OCI-M2 (cell line): ENCODE results near the gene METRN.

Source experiments
- DNase-seq: peaks from one replicate; lab custom pipeline; 2025; ENCODE audit not compliant: unreplicated experiment; lab: John Stamatoyannopoulos, UW

Gene METRN

GRCh38 chr16:722835-723633 lies 8.1 kb downstream of the METRN start:
- no peak for DNase-seq

GRCh38 chr16:723695-724094 lies 8.8 kb downstream of the METRN start:
- DNase-seq: no peak

GRCh38 chr16:724188-725040 lies 9.5 kb downstream of the METRN start:
- DNase-seq: no peak

GRCh38 chr16:725041-725376 lies 10.1 kb downstream of the METRN start:
- no peak for DNase-seq

- no peak for DNase-seq
Observed at GRCh38 chr16:725463-726187, 10.7 kb downstream of the METRN start.

- no peak for DNase-seq
Observed at GRCh38 chr16:726188-726437, 11.2 kb downstream of the METRN start.

- no peak for DNase-seq
Observed at GRCh38 chr16:726438-727290, 11.7 kb downstream of the METRN start, which contains the start of the genes CCDC78 and HAGHL. Gene CCDC78, minus strand, starts transcription at chr16:726443. Its CDS starts 76 bp downstream, at chr16:726367. Gene HAGHL, plus strand, starts transcription at chr16:727106. Its CDS starts 404 bp downstream, at chr16:727510.

- no peak for DNase-seq
Observed at GRCh38 chr16:727291-727977, 12.5 kb downstream of the METRN start.

- DNase-seq: no peak
Observed at GRCh38 chr16:728131-728889, 13.4 kb downstream of the METRN start.

- no peak for DNase-seq
Observed at GRCh38 chr16:728890-729744, 14.2 kb downstream of the METRN start.

- no peak for DNase-seq
Observed at GRCh38 chr16:729768-730665, 15.1 kb downstream of the METRN start.

- DNase-seq: no peak
Observed at GRCh38 chr16:730666-731509, 16.0 kb downstream of the METRN start.

GRCh38 chr16:732332-732731 lies 17.4 kb downstream of the METRN start:
- no peak for DNase-seq

GRCh38 chr16:732936-733335 lies 18.0 kb downstream of the METRN start:
- DNase-seq: no peak

GRCh38 chr16:733382-734207 lies 18.7 kb downstream of the METRN start:
- DNase-seq: no peak
